ENCODE data around the gene SCN9A. TPM values are rescaled to one million over a fixed set of nuclear protein-coding genes. Genes with fewer than 3 reads are reported as not detected.

SCN9A gene
- total and polyA plus RNA-seq, 9 of the 15 experiments (the other 6 are each of a cell fraction or from before 2014, with no cell fraction given) = 1.4 to 22.8 (median 7.1) TPM

DNA sequence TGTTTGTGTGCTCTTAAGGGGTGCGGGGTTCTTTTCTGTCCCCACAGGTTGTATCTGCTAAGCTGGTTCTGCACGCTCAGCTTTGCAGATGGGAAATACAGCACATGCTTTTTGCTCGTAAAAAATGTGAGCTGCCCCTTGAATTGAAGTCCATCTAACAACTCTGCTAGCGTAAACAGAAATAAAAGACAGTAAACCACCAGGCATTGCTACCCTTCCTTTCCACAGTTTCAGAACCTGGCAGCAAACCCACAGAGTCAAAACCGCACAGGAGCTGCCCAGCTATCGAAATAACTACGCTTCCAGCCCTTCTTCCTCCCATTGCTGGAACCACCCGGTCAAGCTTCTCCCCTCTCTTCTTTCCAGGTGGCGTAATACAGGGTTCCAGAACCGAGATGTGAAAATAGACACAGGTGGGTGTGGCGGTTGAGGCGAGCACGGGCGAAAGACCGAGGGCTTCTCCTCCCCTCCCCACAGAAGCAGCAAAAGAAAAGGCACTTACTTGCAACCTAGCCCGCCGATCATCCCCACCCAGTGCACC, 479 bp downstream of the SCN9A start:
- POLR2A ChIA-PET = interaction anchor here (0.6 to 2.3 kb wide), 9 partner anchors 9 to 381 kb away, joined by 3 to 11 read pairs (median 3); no protein-coding TSS in a partner anchor
- in situ Hi-C loops (cut with MboI) = no loop called here
- Histone ChIP-seq H3K36me3 (ENCODE audit: control insufficient read depth, insufficient read depth, low read length) (no peaks in the 10 kb centered on the region), H3K79me2 (ENCODE audit: control insufficient read depth, insufficient read depth, low read length) (peaks cover 44% of the 10 kb centered on the region), H3K27me3 (ENCODE audit: control insufficient read depth in 2 of 2, insufficient read depth in 2 of 2, low read length in 2 of 2) (no peaks in the 10 kb centered on the region), H3K4me3 (peak overlapping the region; percentile 62), H3K4me1 (replicated peaks in 1 of 2; ENCODE audit: control insufficient read depth in 2 of 2, insufficient read depth in 2 of 2, low read length in 2 of 2) (peaks cover 4 to 21% of the 10 kb centered on the region in 2 experiments; a peak in 4 of 5 replicates), H3K9me3 (replicated peaks; ENCODE audit: control insufficient read depth, insufficient read depth, low read depth, low read length) (no peaks in the 10 kb centered on the region), H3K27ac (ENCODE audit: extremely low read depth, low read depth, low read length) (peak overlapping the region; percentile 59), H2AFZ (ENCODE audit: low read depth, low read length) (peak overlapping the region; percentile 91), H3K4me2 (ENCODE audit: insufficient read depth, low read length) (peak overlapping the region; percentile 94), H3K9me1 (ENCODE audit: control insufficient read depth, insufficient read depth, low read length) (no peaks in the 10 kb centered on the region), H4K20me1 (replicated peaks; ENCODE audit: control insufficient read depth, insufficient read depth, low read length) (no peaks in the 10 kb centered on the region), H3K9ac (ENCODE audit: insufficient read depth in 1 of 2, low read depth in 2 of 2, low read length in 2 of 2) (peak overlapping the region; percentile 65 to 86)
- FAIRE-seq (peak; percentile 19), DNase-seq (ENCODE audit: extremely low read depth in 1 of 4, low spot score in 3 of 4) (peak in 1 of 4 experiments; percentile 33), ATAC-seq (peak; percentile 16)
- BruUV-seq (replicated peaks) = TSS peak; percentile 63
- CTCF ChIA-PET (ENCODE audit: low intra/inter-chr PET ratio) = no interaction called here
- intact Hi-C loops (cut with micrococcal nuclease) = loop anchor here (10.0 kb wide), 1 partner anchor 1570 kb away; no protein-coding TSS in a partner anchor
- 0% methylated on average over 17 of the region's 17 CpGs for WGBS (ENCODE audit: insufficient coverage, low coverage, missing lambda C conversion rate)
- 0 out of 2 replicates have a peak, but pooled peaks have one; percentile 73 for TF ChIP-seq ZNF12 (CRISPR knock-in tag; IDR thresholded peaks at IDR 0.05)
- TF ChIP-seq MGA (IDR thresholded peaks at IDR 0.05) = peak; percentile 94
- TF ChIP-seq CXXC5 (CRISPR knock-in tag; IDR thresholded peaks at IDR 0.05) = no peak
- TF ChIP-seq RBM15 (IDR thresholded peaks at IDR 0.05; ENCODE audit: insufficient read depth, low read length) = no peak
- 0 out of 4 replicates have a peak, but pooled peaks of 1 of the 2 experiments have one; percentile 3 for TF ChIP-seq RAD21 (CRISPR knock-in tag; conservative IDR thresholded peaks at IDR 0.05 in 1 of 2, IDR thresholded peaks at IDR 0.05 in 1 of 2)
- TF ChIP-seq SIN3A (IDR thresholded peaks at IDR 0.05; ENCODE audit: borderline replicate concordance in 2 of 2, control insufficient read depth in 1 of 2, low read depth in 2 of 2, low read length in 2 of 2) = 0 out of 4 replicates have a peak, but pooled peaks of 1 of the 2 experiments have one; percentile 8
- peak; percentile 90; the same call in 1 of the 2 replicates for TF ChIP-seq ZEB2 (IDR thresholded peaks at IDR 0.05)
- no peak for TF ChIP-seq MLX (CRISPR knock-in tag; conservative IDR thresholded peaks at IDR 0.05)
